Trophoblast cell (in vitro differentiated cells and primary cell): Measurements from ENCODE around the gene MATR3.

Experiments
- DNase-seq, 2 donors: peaks; one replicate each; pipeline ENCODE4 v3.0.0-alpha.2; 2016
- H2AFZ ChIP-seq: 2 replicates; pipeline ENCODE4 v1.6.1; 2013; ENCODE audit warnings: low read length, moderate library complexity, mild to moderate bottlenecking; ENCODE audit not compliant: insufficient read depth, poor library complexity
- H2AK5ac ChIP-seq: 2 replicates; pipeline ENCODE4 v1.6.1; 2013; ENCODE audit warnings: mild to moderate bottlenecking, low read length
- H2BK120ac ChIP-seq: 2 replicates; pipeline ENCODE4 v1.6.1; 2013; ENCODE audit warnings: low read length, mild to moderate bottlenecking, moderate library complexity; ENCODE audit not compliant: insufficient read depth, poor library complexity
- H2BK12ac ChIP-seq: 2 replicates; pipeline ENCODE4 v1.6.1; 2013; ENCODE audit warnings: mild to moderate bottlenecking, low read length, moderate library complexity
- H2BK5ac ChIP-seq: 2 replicates; pipeline ENCODE4 v1.6.1; 2013; ENCODE audit warnings: low read length, low read depth, moderate library complexity, mild to moderate bottlenecking; ENCODE audit not compliant: poor library complexity
- H3K14ac ChIP-seq: 2 replicates; pipeline ENCODE4 v1.6.1; 2013; ENCODE audit warnings: mild to moderate bottlenecking, low read length
- H3K18ac ChIP-seq: 2 replicates; pipeline ENCODE4 v1.6.1; 2013; ENCODE audit warnings: mild to moderate bottlenecking, low read length
- H3K23ac ChIP-seq: 2 replicates; pipeline ENCODE4 v1.6.1; 2013; ENCODE audit warnings: low read length
- H3K27ac ChIP-seq: 2 replicates; pipeline ENCODE4 v1.5.1; 2013; ENCODE audit warnings: low read depth, mild to moderate bottlenecking, inconsistent platforms, low read length, moderate library complexity
- H3K27me3 ChIP-seq: 2 replicates; pipeline ENCODE4 v1.6.1; 2013; ENCODE audit warnings: inconsistent platforms, mild to moderate bottlenecking, low read length, moderate library complexity; ENCODE audit not compliant: insufficient read depth
- H3K36me3 ChIP-seq, 2 experiments: 1 replicate in 1 of 2; 2 replicates in 1 of 2; pipeline ENCODE4 v1.6.1; 2013; ENCODE audit warnings: low read length in 2 of 2, mild to moderate bottlenecking in 2 of 2, moderate library complexity in 1 of 2; ENCODE audit not compliant: insufficient read depth in 2 of 2, control insufficient read depth in 1 of 2
- H3K4ac ChIP-seq: 2 replicates; pipeline ENCODE4 v1.6.1; 2013; ENCODE audit warnings: low read depth, mild to moderate bottlenecking, low read length, moderate library complexity
- H3K4me1 ChIP-seq, 2 experiments: 1 replicate in 1 of 2; 2 replicates in 1 of 2; pipeline ENCODE4 v1.6.1; 2013; ENCODE audit warnings: low read length in 2 of 2, mild to moderate bottlenecking in 2 of 2, moderate library complexity in 1 of 2; ENCODE audit not compliant: insufficient read depth in 2 of 2, control insufficient read depth in 1 of 2
- H3K4me2 ChIP-seq: 2 replicates; pipeline ENCODE4 v1.6.1; 2013; ENCODE audit warnings: inconsistent platforms, mild to moderate bottlenecking, low read length, moderate library complexity
- H3K4me3 ChIP-seq: 2 replicates; pipeline ENCODE4 v1.5.1; 2013; ENCODE audit warnings: mild to moderate bottlenecking, low read depth, low read length, inconsistent platforms
- H3K79me1 ChIP-seq: one replicate; pipeline ENCODE4 v1.6.1; 2013; ENCODE audit warnings: low read length
- H3K79me2 ChIP-seq: 2 replicates; pipeline ENCODE4 v1.6.1; 2013; ENCODE audit warnings: low read length, mild to moderate bottlenecking; ENCODE audit not compliant: control insufficient read depth, insufficient read depth, poor library complexity
- H3K9ac ChIP-seq: 2 replicates; pipeline ENCODE4 v1.6.1; 2013; ENCODE audit warnings: mild to moderate bottlenecking, low read length
- H3K9me3 ChIP-seq: 2 replicates; pipeline ENCODE4 v1.6.1; 2013; ENCODE audit warnings: low read depth, mild to moderate bottlenecking, control low read depth, inconsistent platforms, low read length; ENCODE audit not compliant: insufficient read depth
- H4K12ac ChIP-seq: 2 replicates; pipeline ENCODE4 v1.6.1; 2013; ENCODE audit warnings: low read depth, mild to moderate bottlenecking, low read length, moderate library complexity
- H4K8ac ChIP-seq: 2 replicates; pipeline ENCODE4 v1.6.1; 2013; ENCODE audit warnings: low read depth, mild to moderate bottlenecking, low read length, moderate library complexity
- H4K91ac ChIP-seq: one replicate; pipeline ENCODE4 v1.6.1; 2013; ENCODE audit warnings: low read depth, mild to moderate bottlenecking, low read length, moderate library complexity
- WGBS: extraction: QIAGEN DNeasy Blood & Tissue Kit; methylation state at CpG from one replicate; pipeline ENCODE4 v1.1.7; 2013; ENCODE audit warnings: missing lambda C conversion rate; ENCODE audit not compliant: insufficient read length, insufficient coverage; ENCODE audit errors: extremely low coverage; 5-methylcytosine and 5-hydroxymethylcytosine counted together

The MATR3 gene

GRCh38 chr5:139341187-139341688, 47.7 kb downstream of the MATR3 start:
- peak overlapping the region; percentile 42 for H2AFZ ChIP-seq
- H3K27me3 ChIP-seq: no peaks in the 10 kb centered on the region
- no peak overlapping the region for H2BK120ac ChIP-seq
- H2AK5ac ChIP-seq: no peak overlapping the region
- H3K14ac ChIP-seq: no peak overlapping the region
- H3K4me1 ChIP-seq: peaks cover 0 to 4% of the 10 kb centered on the region in 2 experiments
- peaks cover 4% of the 10 kb centered on the region for H3K79me1 ChIP-seq
- peak overlapping the region; percentile 4 for H4K8ac ChIP-seq
- peak overlapping the region; percentile 100 for H3K4me2 ChIP-seq
- H4K91ac ChIP-seq: no peak overlapping the region
- no CpG with 5 or more reads among the region's 17 CpGs for WGBS
- H3K4ac ChIP-seq: no peak overlapping the region
- H2BK5ac ChIP-seq: no peak overlapping the region
- peak overlapping the region; percentile 60 for H3K4me3 ChIP-seq
- peaks cover 0 to 2% of the 10 kb centered on the region in 2 experiments for H3K36me3 ChIP-seq
- H2BK12ac ChIP-seq: no peak overlapping the region
- H3K9ac ChIP-seq: peak overlapping the region; percentile 73
- peaks cover 8% of the 10 kb centered on the region for H3K79me2 ChIP-seq
- H3K27ac ChIP-seq: no peak overlapping the region
- H3K23ac ChIP-seq: no peak overlapping the region
- no peak overlapping the region for H3K18ac ChIP-seq
- peak in 1 of 2 donors; percentile 10 for DNase-seq
- peaks cover 2% of the 10 kb centered on the region for H3K9me3 ChIP-seq
- no peak overlapping the region for H4K12ac ChIP-seq

- Histone ChIP-seq H3K4ac (peak within 1 kb of the TSS; percentile 88), H3K36me3 (peaks cover 5 to 7% of the 10 kb centered on the region in 2 experiments), H2BK5ac (peak within 1 kb of the TSS; percentile 75), H3K79me2 (peaks cover 10% of the 10 kb centered on the region), H2AFZ (peak within 1 kb of the TSS; percentile 97), H4K91ac (peak within 1 kb of the TSS; percentile 98), H2BK120ac (peak within 1 kb of the TSS; percentile 90), H3K18ac (peak within 1 kb of the TSS; percentile 98), H3K4me2 (peak within 1 kb of the TSS; percentile 100), H3K9ac (peak within 1 kb of the TSS; percentile 94), H3K27ac (peak within 1 kb of the TSS; percentile 79), H3K14ac (peak within 1 kb of the TSS; percentile 95), H3K4me1 (peaks cover 0 to 4% of the 10 kb centered on the region in 2 experiments), H3K27me3 (no peaks in the 10 kb centered on the region), H2AK5ac (peak within 1 kb of the TSS; percentile 95), H4K8ac (peak within 1 kb of the TSS; percentile 94), H2BK12ac (no peak within 1 kb of the TSS), H3K4me3 (peak within 1 kb of the TSS; percentile 95), H3K23ac (no peak within 1 kb of the TSS), H4K12ac (peak within 1 kb of the TSS; percentile 88), H3K9me3 (peaks cover 2% of the 10 kb centered on the region), H3K79me1 (peaks cover 4% of the 10 kb centered on the region)
- WGBS: no CpG with 5 or more reads among the region's 66 CpGs
- DNase-seq: peak; percentile 94 to 98
Measured at GRCh38 chr5:139341689-139342422, 48.3 kb downstream of the MATR3 start, which contains the start of gene PAIP2. PAIP2 (plus strand) TSS chr5:139341854; CDS start chr5:139363785, 21,931 bp downstream.

GRCh38 chr5:139342423-139342723, 48.8 kb downstream of the MATR3 start:
- Histone ChIP-seq H4K12ac (no peak overlapping the region), H3K36me3 (peaks cover 7 to 9% of the 10 kb centered on the region in 2 experiments), H3K9ac (peak overlapping the region; percentile 94), H3K4me1 (peaks cover 0 to 4% of the 10 kb centered on the region in 2 experiments), H3K27ac (peak overlapping the region; percentile 79), H3K23ac (no peak overlapping the region), H3K4ac (peak overlapping the region; percentile 88), H2AFZ (no peak overlapping the region), H2BK5ac (peak overlapping the region; percentile 2), H4K91ac (no peak overlapping the region), H3K4me2 (peak overlapping the region; percentile 92), H3K4me3 (peak overlapping the region; percentile 95), H3K18ac (no peak overlapping the region), H3K27me3 (no peaks in the 10 kb centered on the region), H3K14ac (no peak overlapping the region), H4K8ac (no peak overlapping the region), H2BK120ac (no peak overlapping the region), H2BK12ac (no peak overlapping the region), H3K9me3 (peaks cover 2% of the 10 kb centered on the region), H3K79me1 (peaks cover 4% of the 10 kb centered on the region), H2AK5ac (no peak overlapping the region), H3K79me2 (peaks cover 10% of the 10 kb centered on the region)
- DNase-seq: no peak
- WGBS: no CpG with 5 or more reads among the region's 16 CpGs

- Histone ChIP-seq H3K9ac (no peak overlapping the region), H2AFZ (no peak overlapping the region), H3K18ac (no peak overlapping the region), H3K14ac (no peak overlapping the region), H4K12ac (no peak overlapping the region), H3K27ac (no peak overlapping the region), H3K79me1 (peaks cover 4% of the 10 kb centered on the region), H3K4me3 (no peak overlapping the region), H3K4me1 (peaks cover 0 to 4% of the 10 kb centered on the region in 2 experiments), H3K27me3 (no peaks in the 10 kb centered on the region), H4K8ac (no peak overlapping the region), H3K9me3 (peaks cover 2% of the 10 kb centered on the region), H2BK5ac (no peak overlapping the region), H2AK5ac (no peak overlapping the region), H4K91ac (no peak overlapping the region), H3K4me2 (peak overlapping the region; percentile 92), H3K4ac (peak overlapping the region; percentile 50), H3K23ac (no peak overlapping the region), H2BK12ac (no peak overlapping the region), H2BK120ac (no peak overlapping the region), H3K79me2 (peaks cover 12% of the 10 kb centered on the region), H3K36me3 (peaks cover 10 to 12% of the 10 kb centered on the region in 2 experiments)
- no peak for DNase-seq
- WGBS: no CpG with 5 or more reads among the region's 9 CpGs
Measured at GRCh38 chr5:139343476-139343875, 49.9 kb downstream of the MATR3 start.
